Ammon's horn (tissue), 1 donor: ENCODE results near the gene TMEM198.

Source experiments
- DNase-seq: peaks from one replicate; pipeline ENCODE4 v3.0.0-alpha.2; 2016; ENCODE audit warnings: low spot score

The TMEM198 gene

DNA sequence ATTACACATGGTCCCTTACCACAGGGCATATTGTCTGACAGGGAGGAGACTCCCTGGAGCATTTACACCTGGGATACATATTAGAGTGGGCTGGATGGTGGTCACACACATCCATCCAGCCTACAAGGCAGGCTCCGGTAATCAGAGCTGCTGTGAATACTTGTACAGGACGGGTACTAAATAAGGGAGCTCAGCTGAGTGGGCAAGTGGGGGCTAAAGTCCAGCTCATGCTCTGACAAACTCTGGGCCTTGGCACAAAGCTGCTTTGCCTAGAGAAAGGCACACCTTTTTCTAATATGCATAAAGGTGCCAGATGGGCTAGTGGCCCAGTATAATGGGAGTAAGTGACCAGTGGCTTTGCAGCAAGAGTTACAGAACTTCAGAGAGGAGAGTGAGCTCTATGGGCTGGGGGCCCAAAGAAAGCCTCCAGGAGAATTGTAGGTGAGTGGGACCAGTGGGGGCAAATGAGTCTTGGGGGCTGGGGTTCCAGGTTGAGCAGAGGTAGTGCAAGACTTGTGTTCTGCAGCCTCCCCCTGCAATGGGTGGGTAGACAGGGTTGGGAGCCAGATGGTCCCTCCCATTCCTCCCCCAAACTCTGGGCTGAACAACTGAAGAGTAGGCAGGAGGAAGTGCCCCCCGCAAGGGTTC is 1.6 kb downstream of the TMEM198 start:
- DNase-seq, result no peak

DNA sequence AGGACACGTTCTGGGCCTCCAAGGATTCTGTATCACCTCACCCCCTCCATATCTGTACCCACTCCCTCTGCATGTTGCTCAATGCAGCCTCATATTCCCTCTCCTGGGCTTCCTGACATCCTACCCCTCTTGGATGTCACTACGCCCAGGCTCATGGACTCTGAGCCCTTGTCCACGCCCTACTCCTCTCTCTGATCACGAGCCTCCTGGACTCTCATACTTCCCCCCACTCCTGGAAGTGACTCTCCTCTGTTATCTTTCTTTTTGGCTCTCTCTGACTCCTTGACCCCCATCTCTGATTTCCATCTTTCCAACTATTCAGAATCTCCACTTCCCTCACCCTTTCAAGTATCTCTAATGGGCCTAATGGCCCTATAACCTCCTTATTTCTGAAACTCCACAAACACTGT is 2.1 kb downstream of the TMEM198 start:
- no peak for DNase-seq

DNA sequence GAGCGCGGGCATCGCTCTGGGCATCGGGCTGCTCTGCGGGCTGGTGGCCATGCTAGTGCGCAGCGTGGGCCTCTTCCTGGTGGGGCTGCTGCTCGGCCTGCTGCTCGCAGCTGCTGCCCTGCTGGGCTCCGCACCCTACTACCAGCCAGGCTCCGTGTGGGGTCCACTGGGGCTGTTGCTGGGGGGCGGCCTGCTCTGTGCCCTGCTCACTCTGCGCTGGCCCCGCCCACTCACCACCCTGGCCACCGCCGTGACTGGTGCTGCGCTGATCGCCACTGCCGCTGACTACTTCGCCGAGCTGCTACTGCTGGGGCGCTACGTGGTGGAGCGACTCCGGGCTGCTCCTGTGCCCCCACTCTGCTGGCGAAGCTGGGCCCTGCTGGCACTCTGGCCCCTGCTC is 3.8 kb downstream of the TMEM198 start:
- DNase-seq, result no peak

DNA sequence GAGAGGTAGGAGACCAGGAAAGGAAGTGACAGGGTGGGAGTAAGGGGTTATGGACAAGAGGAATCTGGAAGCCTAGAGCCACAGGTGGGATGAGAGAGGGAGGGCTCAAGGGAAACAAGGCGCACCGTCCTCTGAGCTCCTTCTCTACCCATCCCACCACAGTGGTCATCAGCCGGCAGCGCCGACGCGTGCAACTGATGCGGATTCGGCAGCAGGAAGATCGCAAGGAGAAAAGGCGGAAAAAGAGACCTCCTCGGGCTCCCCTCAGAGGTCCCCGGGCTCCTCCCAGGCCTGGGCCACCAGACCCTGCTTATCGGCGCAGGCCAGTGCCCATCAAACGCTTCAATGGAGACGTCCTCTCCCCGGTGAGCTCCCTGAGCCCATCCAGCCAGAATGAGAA is 5.2 kb downstream of the TMEM198 start:
- DNase-seq, result no peak

GRCh38 chr2:219549619-219550018 is 5.8 kb downstream of the TMEM198 start:
- no peak for DNase-seq

- DNase-seq, result no peak
These were observed 7.9 kb downstream of the TMEM198 start for GRCh38 chr2:219551441-219552381.

GRCh38 chr2:219552382-219553167 is 8.7 kb downstream of the TMEM198 start:
- peak; percentile 91 for DNase-seq

DNA sequence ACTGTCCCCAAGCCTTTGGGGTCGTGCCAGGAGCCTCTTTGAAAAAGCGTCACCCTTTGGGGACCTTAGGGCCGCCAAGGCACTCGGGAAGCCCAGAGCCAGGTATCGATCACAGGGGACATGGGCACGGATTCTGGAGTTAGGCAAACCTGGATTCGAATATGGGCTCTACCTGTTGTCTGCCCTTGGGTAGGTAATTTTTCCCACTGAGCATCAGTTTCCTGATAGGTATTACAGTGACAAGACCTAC is 9.3 kb downstream of the TMEM198 start:
- DNase-seq, result no peak

DNA sequence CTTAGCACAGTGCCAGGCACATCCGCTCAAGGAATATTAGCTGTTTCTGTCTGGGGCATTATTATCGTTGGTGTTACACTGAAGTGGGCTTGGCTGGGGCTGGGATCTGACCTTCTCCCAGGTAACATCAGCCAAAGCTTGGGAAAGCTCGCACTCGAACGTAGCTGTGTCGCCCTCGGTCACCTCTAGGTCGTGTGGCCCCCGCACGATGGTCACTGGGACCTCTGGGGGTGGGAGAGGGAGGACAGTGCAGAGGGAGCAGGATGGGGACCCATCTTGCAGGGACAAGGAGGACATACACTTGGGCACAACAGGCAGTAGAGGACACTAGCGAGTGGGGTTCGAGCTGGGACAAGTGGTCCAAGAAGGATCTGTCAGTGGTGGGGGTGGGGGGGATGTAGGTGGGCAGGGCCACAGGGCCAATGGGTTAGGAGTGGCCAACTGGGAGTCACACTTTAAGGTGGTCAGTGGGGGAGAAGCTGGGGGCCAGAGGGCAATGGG is 9.7 kb downstream of the TMEM198 start:
- no peak for DNase-seq

DNA sequence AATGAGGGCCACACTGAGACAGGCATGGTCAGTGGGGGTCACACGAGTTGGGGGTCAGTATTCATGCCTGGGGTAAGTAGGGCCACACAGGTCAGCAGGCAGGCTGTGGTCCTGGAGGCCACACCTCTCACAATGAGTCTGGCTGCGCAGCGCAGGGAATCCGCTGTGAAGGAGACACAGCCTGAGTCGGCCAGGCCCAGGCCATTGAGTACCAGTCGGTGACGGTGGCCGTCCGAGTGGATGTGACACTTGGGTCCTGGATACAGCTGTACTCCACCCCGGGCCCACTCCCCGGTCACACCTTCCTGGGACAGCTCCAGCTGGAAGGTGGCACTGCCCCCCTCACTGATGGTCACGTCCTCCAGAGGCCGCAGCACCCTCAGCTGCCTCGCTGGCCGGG is 10.5 kb downstream of the TMEM198 start:
- no peak for DNase-seq

- no peak for DNase-seq
These were observed 12.1 kb downstream of the TMEM198 start for GRCh38 chr2:219555956-219556355.

DNA sequence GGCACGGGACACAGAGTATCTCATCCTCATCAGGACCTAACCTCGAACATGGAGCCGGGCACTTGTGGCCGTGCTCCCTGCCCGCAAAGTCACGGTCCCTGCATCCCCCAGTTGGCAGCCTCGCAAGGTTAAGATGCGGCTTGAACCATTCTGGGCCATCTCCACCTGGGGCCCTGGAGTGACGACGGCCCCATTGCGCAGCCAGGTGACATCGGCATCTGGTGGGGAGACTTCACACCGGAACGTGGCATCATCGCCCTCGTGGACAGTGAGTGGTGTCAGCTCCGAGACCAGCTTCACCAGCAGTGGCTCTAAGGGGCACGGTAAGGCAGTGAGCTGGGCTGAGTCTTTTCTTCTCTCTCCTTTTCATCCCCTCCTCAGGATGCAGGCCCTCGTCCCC is 12.6 kb downstream of the TMEM198 start:
- no peak for DNase-seq

DNA sequence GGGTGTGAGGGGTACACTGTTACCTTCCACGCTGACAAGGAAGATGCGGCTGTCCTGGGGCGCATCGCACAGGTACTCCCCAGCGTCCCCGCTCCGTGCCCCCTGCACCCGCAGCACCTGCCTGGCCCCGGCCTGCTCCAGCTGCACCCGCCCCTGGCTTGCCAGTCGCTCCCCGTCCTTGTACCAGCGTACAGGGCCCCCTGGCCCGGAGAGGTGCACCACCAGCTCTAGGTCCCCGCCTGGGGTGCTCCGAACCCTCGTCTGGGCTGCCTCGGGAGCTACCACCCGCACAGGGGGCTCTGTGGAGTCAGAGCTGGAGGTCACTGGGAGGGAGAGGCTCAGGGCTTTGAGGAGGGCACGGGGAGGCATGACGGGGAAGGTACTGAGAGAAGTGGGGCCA is 13.5 kb downstream of the TMEM198 start:
- no peak for DNase-seq

GRCh38 chr2:219557791-219558785 is 14.3 kb downstream of the TMEM198 start:
- no peak for DNase-seq

- DNase-seq, result no peak
These were observed 15.5 kb downstream of the TMEM198 start for GRCh38 chr2:219559156-219559915.

DNA sequence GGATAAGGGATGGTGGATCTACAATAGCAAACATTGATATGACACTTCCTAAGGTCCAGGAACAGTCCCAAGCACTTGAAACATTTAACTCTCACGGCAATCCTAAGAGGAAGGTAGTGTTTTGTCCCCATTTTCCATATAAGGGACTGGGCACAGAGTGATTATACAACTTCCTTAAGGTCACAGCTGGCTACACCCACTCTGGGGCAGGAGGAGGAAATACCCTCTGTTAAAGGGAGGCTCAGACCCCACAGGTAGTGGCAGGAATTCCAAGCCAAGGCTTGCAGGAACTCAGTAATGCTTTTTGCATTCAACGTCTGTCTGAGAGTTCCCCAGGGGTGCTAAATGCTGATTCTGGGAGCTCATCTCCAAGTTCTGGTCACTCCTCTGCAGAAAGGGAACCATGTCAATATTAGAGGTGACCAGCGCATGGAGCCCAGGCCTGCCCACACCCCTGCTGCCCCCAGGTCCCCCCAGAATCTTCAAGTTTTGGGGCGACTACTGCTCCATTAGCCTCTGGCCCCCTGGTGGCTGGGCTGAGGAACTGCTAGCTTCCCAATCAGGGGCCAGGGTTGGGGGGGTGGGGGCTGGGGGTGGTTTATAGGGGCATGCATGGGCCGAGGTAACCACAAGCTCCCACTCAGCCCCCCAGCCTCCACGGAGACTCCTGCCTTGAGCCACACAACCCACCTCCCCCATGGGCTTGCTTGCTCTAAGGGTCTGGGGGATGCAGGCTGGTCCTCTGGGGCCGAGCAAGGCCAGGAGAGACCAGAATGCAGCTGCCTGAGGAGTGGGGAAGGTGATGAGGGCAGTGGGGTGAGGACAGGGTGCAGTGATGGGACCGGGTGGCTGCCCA is 16.4 kb downstream of the TMEM198 start:
- no peak for DNase-seq

- no peak for DNase-seq
These were observed 17.0 kb downstream of the TMEM198 start for GRCh38 chr2:219560893-219561178.

- no peak for DNase-seq
These were observed 17.6 kb downstream of the TMEM198 start for GRCh38 chr2:219561179-219562048.
